HepG2 (cell line): Measurements from ENCODE around the gene MTA3.
A peak's percentile ranks its signal among the peaks of the same experiment; 100 is the strongest.

ENCODE experiments used
- CAMTA2 ChIP-seq: sonication (generic); formaldehyde crosslinking; IDR thresholded peaks from 2 replicates; pipeline ENCODE4 v1.4.0; 2020; ENCODE audit warnings: mild to moderate bottlenecking, missing genetic modification reagents, borderline replicate concordance
- ESRRA ChIP-seq: sonication (generic); formaldehyde crosslinking; IDR thresholded peaks from 2 replicates; pipeline ENCODE4 v1.5.1; 2020; ENCODE audit warnings: mild to moderate bottlenecking, low read depth, missing genetic modification reagents
- MEIS1 ChIP-seq: sonication (generic); formaldehyde crosslinking; IDR thresholded peaks from 2 replicates; pipeline ENCODE4 v1.9.0; 2021; ENCODE audit warnings: mild to moderate bottlenecking, missing genetic modification reagents, moderate library complexity, borderline replicate concordance
- NFRKB ChIP-seq: fragments of 450-650 bp; IDR thresholded peaks from 2 replicates; pipeline ENCODE4 v1.6.1; 2017
- RAD21 ChIP-seq: fragments of 450-650 bp; formaldehyde crosslinking; IDR thresholded peaks from 2 replicates; pipeline ENCODE4 v1.5.0; 2020; ENCODE audit warnings: mild to moderate bottlenecking
- ZNF710 ChIP-seq: sonication (generic); formaldehyde crosslinking; IDR thresholded peaks from 2 replicates; pipeline ENCODE4 v1.5.0; 2020; ENCODE audit warnings: mild to moderate bottlenecking, missing genetic modification reagents, borderline replicate concordance
- TF ChIP-seq, protein P1 (sequence below): sonication (generic); formaldehyde crosslinking; IDR thresholded peaks from 2 replicates; pipeline ENCODE4 v1.5.0; 2020; ENCODE audit warnings: mild to moderate bottlenecking, missing genetic modification reagents, moderate library complexity

DNA sequence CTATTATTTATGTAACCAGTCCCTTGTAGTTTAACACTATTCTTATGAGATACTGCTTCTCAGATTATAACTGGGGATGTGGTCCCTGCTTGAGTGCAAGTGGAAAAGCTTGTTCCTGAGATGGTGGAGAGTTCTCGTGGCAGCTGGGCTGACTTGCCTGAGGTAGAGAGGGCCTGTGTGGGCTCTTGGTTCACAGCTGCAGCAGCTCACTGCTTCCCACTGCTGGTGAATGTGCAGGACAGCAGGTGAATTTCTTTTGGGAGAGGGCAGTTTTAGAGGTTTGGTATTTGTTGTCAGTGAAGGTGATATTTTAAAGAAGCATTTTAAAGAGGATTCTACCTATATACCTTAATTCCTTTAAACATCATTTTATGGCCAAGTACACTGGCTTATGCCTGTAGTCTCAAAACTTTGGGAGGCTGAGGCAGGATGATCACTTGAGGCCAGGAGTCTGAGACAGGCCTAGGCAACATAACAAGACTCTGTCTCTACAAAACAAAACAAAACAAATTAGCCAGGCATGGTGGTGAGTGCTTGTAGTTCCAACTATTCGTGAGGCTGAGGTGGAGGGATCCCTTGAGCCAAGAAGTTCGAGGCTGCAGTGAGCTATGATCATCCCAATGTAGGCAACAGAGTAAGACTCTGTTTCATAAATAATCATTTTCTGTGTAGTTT, 94.8 kb downstream of the MTA3 start:
- TF ChIP-seq NFRKB (no peak), ZNF710 (no peak), MEIS1 (CRISPR knock-in tag) (no peak), ESRRA (CRISPR knock-in tag) (no peak), CAMTA2 (CRISPR knock-in tag) (no peak), RAD21 (CRISPR knock-in tag) (peak; percentile 95)
- TF ChIP-seq, protein P1, sequence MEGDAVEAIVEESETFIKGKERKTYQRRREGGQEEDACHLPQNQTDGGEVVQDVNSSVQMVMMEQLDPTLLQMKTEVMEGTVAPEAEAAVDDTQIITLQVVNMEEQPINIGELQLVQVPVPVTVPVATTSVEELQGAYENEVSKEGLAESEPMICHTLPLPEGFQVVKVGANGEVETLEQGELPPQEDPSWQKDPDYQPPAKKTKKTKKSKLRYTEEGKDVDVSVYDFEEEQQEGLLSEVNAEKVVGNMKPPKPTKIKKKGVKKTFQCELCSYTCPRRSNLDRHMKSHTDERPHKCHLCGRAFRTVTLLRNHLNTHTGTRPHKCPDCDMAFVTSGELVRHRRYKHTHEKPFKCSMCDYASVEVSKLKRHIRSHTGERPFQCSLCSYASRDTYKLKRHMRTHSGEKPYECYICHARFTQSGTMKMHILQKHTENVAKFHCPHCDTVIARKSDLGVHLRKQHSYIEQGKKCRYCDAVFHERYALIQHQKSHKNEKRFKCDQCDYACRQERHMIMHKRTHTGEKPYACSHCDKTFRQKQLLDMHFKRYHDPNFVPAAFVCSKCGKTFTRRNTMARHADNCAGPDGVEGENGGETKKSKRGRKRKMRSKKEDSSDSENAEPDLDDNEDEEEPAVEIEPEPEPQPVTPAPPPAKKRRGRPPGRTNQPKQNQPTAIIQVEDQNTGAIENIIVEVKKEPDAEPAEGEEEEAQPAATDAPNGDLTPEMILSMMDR, result peak; percentile 97
